K562 (cell line): ENCODE data around the gene MEIKIN. TPM values are rescaled to one million over a fixed set of nuclear protein-coding genes. Genes with fewer than 3 reads are reported as not detected.

Experiments
- ATAC-seq: fragments of 200-7000 bp; cut with Tn5 transposase; 3 replicates; pipeline ENCODE4 v1.9.1; 2020; ENCODE audit warnings: moderate library complexity
- BruUV-seq: library from RNA; stranded (reverse); fragments of 400-500 nt; replicated peaks from 2 replicates; lab custom pipeline; 2021; lab: Mats Ljungman, UMichigan
- CTCF ChIA-PET: fragments of 300-600 bp; formaldehyde crosslinking; extraction: SDS; loops from one replicate; lab custom pipeline; 2021; ENCODE audit warnings: low intra/inter-chr PET ratio; lab: Yijun Ruan, JAX
- POLR2A ChIA-PET: fragments of 300-600, 350-650 bp; sonication (Branson Sonifier 250); formaldehyde crosslinking; extraction: SDS; loops from one replicate; lab custom pipeline; 2021; ENCODE audit warnings: antibody characterized with exemption, inconsistent platforms; lab: Yijun Ruan, JAX
- DNase-seq, 4 experiments: peaks; one replicate each; pipeline versions ENCODE4 v3.0.0 to v3.0.0-alpha.2; 2011 to 2018; ENCODE audit warnings: low spot score in 3 of 4, mixed read lengths in 3 of 4; ENCODE audit errors: extremely low read depth in 1 of 4
- FAIRE-seq: peaks from 2 replicates; lab custom pipeline; 2011; peaks lifted over from hg19 to GRCh38; lab: Jason Lieb, UNC
- H2AFZ ChIP-seq: 2 replicates; pipeline ENCODE4 v1.6.0; 2011; ENCODE audit warnings: low read depth, low read length, control low read depth, inconsistent platforms
- H3K27ac ChIP-seq: fragments of 200-600 bp; 3 replicates; pipeline ENCODE4 v1.8.0; 2011; ENCODE audit warnings: low read depth, mild to moderate bottlenecking, control low read depth, inconsistent platforms, low read length, moderate library complexity, mixed read lengths; ENCODE audit errors: extremely low read depth
- H3K27me3 ChIP-seq, 2 experiments: fragments of 300-600 bp in 1 of 2; 2 replicates in 1 of 2; 3 replicates in 1 of 2; pipeline versions ENCODE4 v1.6.0 to v1.8.0; 2011; ENCODE audit warnings: inconsistent platforms in 2 of 2, low read length in 2 of 2, mild to moderate bottlenecking in 1 of 2, mixed read lengths in 1 of 2, moderate library complexity in 1 of 2; ENCODE audit not compliant: control insufficient read depth in 2 of 2, insufficient read depth in 2 of 2
- H3K36me3 ChIP-seq: fragments of 300-600 bp; 3 replicates; pipeline ENCODE4 v1.8.0; 2011; ENCODE audit warnings: mild to moderate bottlenecking, low read length, inconsistent platforms; ENCODE audit not compliant: control insufficient read depth, insufficient read depth
- H3K4me1 ChIP-seq, 2 experiments: fragments of 200-600 bp in 1 of 2; replicated peaks in 1 of 2; 2 replicates in 1 of 2; 3 replicates in 1 of 2; pipeline versions ENCODE4 v1.5.1 to v1.8.0; 2011; ENCODE audit warnings: inconsistent platforms in 2 of 2, low read length in 2 of 2, mild to moderate bottlenecking in 1 of 2, mixed read lengths in 1 of 2, moderate library complexity in 1 of 2; ENCODE audit not compliant: control insufficient read depth in 2 of 2, insufficient read depth in 2 of 2
- H3K4me2 ChIP-seq: 2 replicates; pipeline ENCODE4 v1.6.1; 2011; ENCODE audit warnings: low read length, control low read depth, inconsistent platforms, mixed read lengths; ENCODE audit not compliant: insufficient read depth
- H3K4me3 ChIP-seq: fragments of 200-600 bp; sonication (generic), shearing (Covaris generic); 2 replicates; pipeline ENCODE4 v1.5.1; 2016; ENCODE audit warnings: control low read depth, inconsistent platforms
- H3K79me2 ChIP-seq: fragments of 200-600 bp; 3 replicates; pipeline ENCODE4 v1.8.0; 2011; ENCODE audit warnings: low read length, inconsistent platforms; ENCODE audit not compliant: control insufficient read depth, insufficient read depth
- H3K9ac ChIP-seq, 2 experiments: 2 replicates each; pipeline versions ENCODE4 v1.6.0 to v1.6.1; 2011; ENCODE audit warnings: low read depth in 2 of 2, low read length in 2 of 2, control low read depth in 1 of 2, inconsistent platforms in 1 of 2, mild to moderate bottlenecking in 1 of 2, mixed read lengths in 1 of 2; ENCODE audit not compliant: insufficient read depth in 1 of 2
- H3K9me1 ChIP-seq: one replicate; pipeline ENCODE4 v1.6.0; 2011; ENCODE audit warnings: inconsistent platforms, mild to moderate bottlenecking, low read length, moderate library complexity; ENCODE audit not compliant: control insufficient read depth, insufficient read depth
- H3K9me3 ChIP-seq: replicated peaks from 2 replicates; pipeline ENCODE4 v1.5.1; 2011; ENCODE audit warnings: low read depth, low read length, inconsistent platforms; ENCODE audit not compliant: control insufficient read depth, insufficient read depth
- H4K20me1 ChIP-seq: replicated peaks from 2 replicates; pipeline ENCODE4 v1.6.1; 2011; ENCODE audit warnings: low read length, inconsistent platforms, mixed read lengths; ENCODE audit not compliant: control insufficient read depth, insufficient read depth
- CEBPB ChIP-seq: fragments of 450-650 bp; IDR thresholded peaks from 2 replicates; pipeline ENCODE4 v1.6.1; 2016; ENCODE audit warnings: missing genetic modification characterization, missing compliant biosample characterization
- EGR1 ChIP-seq: fragments of 450-650 bp; conservative IDR thresholded peaks from 2 replicates; pipeline ENCODE4 v1.6.1; 2017; ENCODE audit warnings: mild to moderate bottlenecking
- ERF ChIP-seq: fragments of 450-650 bp; formaldehyde crosslinking; IDR thresholded peaks from 2 replicates; pipeline ENCODE4 v1.4.0; 2020; ENCODE audit warnings: mild to moderate bottlenecking, mixed read lengths
- ETV1 ChIP-seq: fragments of 450-650 bp; conservative IDR thresholded peaks from 2 replicates; pipeline ENCODE4 v1.6.1; 2016; ENCODE audit warnings: missing genetic modification characterization, control low read depth, low read depth, missing compliant biosample characterization
- RBM22 ChIP-seq: fragments of 200-400 bp; formaldehyde crosslinking; IDR thresholded peaks from 2 replicates; pipeline ENCODE4 v1.6.1; 2018; ENCODE audit warnings: low read length, low read depth; ENCODE audit not compliant: poor library complexity, severe bottlenecking
- SMARCA4 ChIP-seq: fragments of 450-650 bp; IDR thresholded peaks from 2 replicates; pipeline ENCODE4 v1.6.1; 2016
- U2AF2 ChIP-seq: fragments of 200-400 bp; formaldehyde crosslinking; optimal IDR thresholded peaks from 2 replicates; pipeline ENCODE3; 2017; ENCODE audit warnings: low read depth, mild to moderate bottlenecking, low read length
- ZBTB7A ChIP-seq: IDR thresholded peaks from 2 replicates; pipeline ENCODE4 v1.6.1; 2011; ENCODE audit warnings: low read depth, mild to moderate bottlenecking, low read length, moderate library complexity, borderline replicate concordance; ENCODE audit not compliant: control insufficient read depth
- ZNF134 ChIP-seq: fragments of 250-450 bp; sonication (Bioruptor Pico); conservative IDR thresholded peaks from 2 replicates; pipeline ENCODE4 v1.4.0; 2020
- ZNF165 ChIP-seq: fragments of 250-450 bp; sonication (Bioruptor Pico); IDR thresholded peaks from 2 replicates; pipeline ENCODE4 v1.4.0; 2020; ENCODE audit warnings: borderline replicate concordance
- ZNF644 ChIP-seq: fragments of 200-800 bp; sonication (Bioruptor generic); IDR thresholded peaks from 2 replicates; pipeline ENCODE4 v1.6.1; 2016; ENCODE audit warnings: low read depth, missing genetic modification characterization, missing compliant biosample characterization
- WGBS: fragments of 100-300 bp; shearing (Covaris generic); methylation state at CpG from one replicate; pipeline ENCODE4 v1.1.6; 2016; ENCODE audit warnings: low coverage, mixed read lengths; ENCODE audit not compliant: insufficient coverage; ENCODE audit errors: missing lambda C conversion rate; 5-methylcytosine and 5-hydroxymethylcytosine counted together
- in situ Hi-C: fragments of 300-500 bp; cut with MboI; formaldehyde crosslinking; loops from 4 replicates; pipeline ENCODE4 v1.15.0; 2018; ENCODE audit warnings: inconsistent platforms, mixed read lengths
- intact Hi-C: fragments of 100-400 bp; cut with micrococcal nuclease; formaldehyde crosslinking; loops from 2 replicates; pipeline ENCODE4 v1.14.2; 2022
- polyA plus RNA-seq, 8 experiments: library from polyadenylated mRNA; depleted of rRNA in 4 of 8; stranded (reverse) in 5 of 8; unstranded in 3 of 8; fragments of >200 nt; fragmentation: Nextera tagmentation in 2 of 8; fragmentation: Illumina TruSeq in 1 of 8; extraction: Ambion mirVana in 2 of 8; extraction: Trizol in 1 of 8; gene quantifications; 2 replicates each; pipeline versions ENCODE4 v1.2.1 to v1.2.3, GENCODE V29; 2011 to 2014; ENCODE audit warnings: inconsistent platforms in 1 of 8, missing spikeins in 1 of 8
- total RNA-seq, 7 experiments: library from RNA; depleted of rRNA in 6 of 7; stranded (reverse); fragments of >200 nt in 6 of 7; fragmentation: Illumina TruSeq in 2 of 7; extraction: Trizol in 2 of 7; gene quantifications; 2 replicates each; pipeline versions ENCODE4 v1.2.1 to v1.2.3, GENCODE V29; 2011 to 2021; ENCODE audit warnings: low replicate concordance in 1 of 7
- TF ChIP-seq, protein P1 (sequence below): IDR thresholded peaks from 2 replicates; pipeline ENCODE4 v1.6.1; 2011; ENCODE audit not compliant: insufficient read length; ENCODE audit errors: extremely low read depth
- TF ChIP-seq, protein P2 (sequence below), 2 experiments: fragments of 450-650 bp in 1 of 2; sonication (generic) in 1 of 2; formaldehyde crosslinking in 1 of 2; IDR thresholded peaks; 2 replicates each; pipeline versions ENCODE4 v1.7.1 to v1.9.0; 2016 to 2022; ENCODE audit warnings: inconsistent platforms in 1 of 2, mild to moderate bottlenecking in 1 of 2, missing genetic modification reagents in 1 of 2

Gene MEIKIN
- total and polyA plus RNA-seq, 9 of the 15 experiments (the other 6 are each of a cell fraction or from before 2014, with no cell fraction given) = 0.18 TPM; not detected in 8

DNA sequence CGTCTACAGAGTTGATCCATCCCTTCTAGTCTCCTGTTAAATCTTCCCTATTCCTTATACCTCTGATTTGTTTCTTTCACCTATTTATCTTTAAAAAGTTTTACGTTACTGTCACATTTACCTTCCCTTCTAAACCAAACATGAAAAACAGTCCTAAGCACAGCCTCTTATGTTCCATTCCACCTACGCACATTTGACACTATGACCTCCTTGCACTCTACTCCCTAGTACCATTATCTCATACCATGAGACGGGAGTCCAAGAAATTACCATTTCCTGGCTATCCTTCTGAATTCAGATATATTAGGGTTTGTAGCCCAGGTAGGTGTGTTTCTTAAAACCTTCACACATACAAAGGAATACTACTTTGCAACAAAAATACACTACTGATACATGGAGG lies 173.8 kb downstream of the MEIKIN start:
- ChIA-PET POLR2A (no interaction called here), CTCF (no interaction called here)
- 0 out of 2 replicates have a peak, but pooled peaks cover 1% of the 10 kb centered on the region for H3K9me3 ChIP-seq
- peaks cover 96% of the 10 kb centered on the region for H3K79me2 ChIP-seq
- in situ Hi-C loops (no loop called here), intact Hi-C loops (no loop called here)
- peak; percentile 70 for ATAC-seq
- DNase-seq = peak in 1 of 4 experiments; percentile 41
- H3K9ac ChIP-seq = no peak overlapping the region
- no peaks in the 10 kb centered on the region for H3K9me1 ChIP-seq
- H3K4me1 ChIP-seq = peaks cover 3 to 28% of the 10 kb centered on the region in 2 experiments; a peak in 3 of 5 replicates
- H3K4me3 ChIP-seq = no peak overlapping the region
- no peak overlapping the region for H2AFZ ChIP-seq
- H3K27ac ChIP-seq = no peak overlapping the region
- H3K27me3 ChIP-seq = no peaks in the 10 kb centered on the region
- no peak overlapping the region for H3K4me2 ChIP-seq
- no peak for FAIRE-seq
- no TSS peak for BruUV-seq
- WGBS = 35% methylated on average over 4 of the region's 4 CpGs
- peaks cover 3% of the 10 kb centered on the region; the same call in 2 of the 3 replicates for H3K36me3 ChIP-seq
- H4K20me1 ChIP-seq = peaks cover 30% of the 10 kb centered on the region
- no peak for TF ChIP-seq CEBPB (tag)
- no peak for TF ChIP-seq ETV1 (tag)
- TF ChIP-seq ERF (CRISPR knock-in tag) = no peak
- no peak for TF ChIP-seq RBM22
- TF ChIP-seq SMARCA4 = no peak
- no peak for TF ChIP-seq U2AF2
- TF ChIP-seq, protein P1, sequence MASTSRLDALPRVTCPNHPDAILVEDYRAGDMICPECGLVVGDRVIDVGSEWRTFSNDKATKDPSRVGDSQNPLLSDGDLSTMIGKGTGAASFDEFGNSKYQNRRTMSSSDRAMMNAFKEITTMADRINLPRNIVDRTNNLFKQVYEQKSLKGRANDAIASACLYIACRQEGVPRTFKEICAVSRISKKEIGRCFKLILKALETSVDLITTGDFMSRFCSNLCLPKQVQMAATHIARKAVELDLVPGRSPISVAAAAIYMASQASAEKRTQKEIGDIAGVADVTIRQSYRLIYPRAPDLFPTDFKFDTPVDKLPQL = no peak
- TF ChIP-seq ZNF165 = no peak
- TF ChIP-seq, protein P2, sequence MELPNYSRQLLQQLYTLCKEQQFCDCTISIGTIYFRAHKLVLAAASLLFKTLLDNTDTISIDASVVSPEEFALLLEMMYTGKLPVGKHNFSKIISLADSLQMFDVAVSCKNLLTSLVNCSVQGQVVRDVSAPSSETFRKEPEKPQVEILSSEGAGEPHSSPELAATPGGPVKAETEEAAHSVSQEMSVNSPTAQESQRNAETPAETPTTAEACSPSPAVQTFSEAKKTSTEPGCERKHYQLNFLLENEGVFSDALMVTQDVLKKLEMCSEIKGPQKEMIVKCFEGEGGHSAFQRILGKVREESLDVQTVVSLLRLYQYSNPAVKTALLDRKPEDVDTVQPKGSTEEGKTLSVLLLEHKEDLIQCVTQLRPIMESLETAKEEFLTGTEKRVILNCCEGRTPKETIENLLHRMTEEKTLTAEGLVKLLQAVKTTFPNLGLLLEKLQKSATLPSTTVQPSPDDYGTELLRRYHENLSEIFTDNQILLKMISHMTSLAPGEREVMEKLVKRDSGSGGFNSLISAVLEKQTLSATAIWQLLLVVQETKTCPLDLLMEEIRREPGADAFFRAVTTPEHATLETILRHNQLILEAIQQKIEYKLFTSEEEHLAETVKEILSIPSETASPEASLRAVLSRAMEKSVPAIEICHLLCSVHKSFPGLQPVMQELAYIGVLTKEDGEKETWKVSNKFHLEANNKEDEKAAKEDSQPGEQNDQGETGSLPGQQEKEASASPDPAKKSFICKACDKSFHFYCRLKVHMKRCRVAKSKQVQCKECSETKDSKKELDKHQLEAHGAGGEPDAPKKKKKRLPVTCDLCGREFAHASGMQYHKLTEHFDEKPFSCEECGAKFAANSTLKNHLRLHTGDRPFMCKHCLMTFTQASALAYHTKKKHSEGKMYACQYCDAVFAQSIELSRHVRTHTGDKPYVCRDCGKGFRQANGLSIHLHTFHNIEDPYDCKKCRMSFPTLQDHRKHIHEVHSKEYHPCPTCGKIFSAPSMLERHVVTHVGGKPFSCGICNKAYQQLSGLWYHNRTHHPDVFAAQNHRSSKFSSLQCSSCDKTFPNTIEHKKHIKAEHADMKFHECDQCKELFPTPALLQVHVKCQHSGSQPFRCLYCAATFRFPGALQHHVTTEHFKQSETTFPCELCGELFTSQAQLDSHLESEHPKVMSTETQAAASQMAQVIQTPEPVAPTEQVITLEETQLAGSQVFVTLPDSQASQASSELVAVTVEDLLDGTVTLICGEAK (IDR thresholded peaks at IDR 0.05) = no peak
- TF ChIP-seq, protein P2 (CRISPR knock-in tag; IDR thresholded peaks at IDR 0.05) = no peak
- no peak for TF ChIP-seq ZNF644 (tag)
- no peak for TF ChIP-seq ZBTB7A
- TF ChIP-seq EGR1 = peak; percentile 84
- no peak for TF ChIP-seq ZNF134 (CRISPR knock-in tag)
